ENCODE results near the gene APEX1. TPM values are rescaled to one million over a fixed set of nuclear protein-coding genes. Genes with fewer than 3 reads are reported as not detected.
"Not testable (repeated sequence)": the region's sequence is repeated elsewhere in the genome, so short reads cannot be mapped to it uniquely, and the experiment has no call there.

Gene APEX1
- total RNA-seq, 4 donors from 2014 or later: 107 to 217 (median 119) TPM

DNA sequence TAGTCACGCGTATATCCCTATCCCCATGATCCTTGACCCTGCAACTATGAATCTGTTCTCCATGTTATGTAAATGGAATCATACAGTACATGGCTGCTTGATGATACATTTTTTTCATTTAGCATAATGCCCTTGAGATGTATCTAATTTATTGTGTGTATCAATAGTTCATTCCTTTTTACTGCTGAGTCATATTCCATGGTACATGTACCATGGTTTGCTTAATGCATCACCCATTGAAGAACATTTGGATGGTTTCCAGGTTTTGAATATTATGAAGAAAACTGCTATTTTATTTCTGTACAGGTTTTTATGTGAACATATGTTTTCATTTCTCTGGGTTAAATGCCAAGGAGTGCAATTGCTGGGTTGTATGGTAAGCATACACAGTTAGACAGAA is 46.3 kb downstream of the APEX1 start:
- TF ChIP-seq POLR2A (IDR thresholded peaks at IDR 0.05): no peak
- TF ChIP-seq, protein P1, sequence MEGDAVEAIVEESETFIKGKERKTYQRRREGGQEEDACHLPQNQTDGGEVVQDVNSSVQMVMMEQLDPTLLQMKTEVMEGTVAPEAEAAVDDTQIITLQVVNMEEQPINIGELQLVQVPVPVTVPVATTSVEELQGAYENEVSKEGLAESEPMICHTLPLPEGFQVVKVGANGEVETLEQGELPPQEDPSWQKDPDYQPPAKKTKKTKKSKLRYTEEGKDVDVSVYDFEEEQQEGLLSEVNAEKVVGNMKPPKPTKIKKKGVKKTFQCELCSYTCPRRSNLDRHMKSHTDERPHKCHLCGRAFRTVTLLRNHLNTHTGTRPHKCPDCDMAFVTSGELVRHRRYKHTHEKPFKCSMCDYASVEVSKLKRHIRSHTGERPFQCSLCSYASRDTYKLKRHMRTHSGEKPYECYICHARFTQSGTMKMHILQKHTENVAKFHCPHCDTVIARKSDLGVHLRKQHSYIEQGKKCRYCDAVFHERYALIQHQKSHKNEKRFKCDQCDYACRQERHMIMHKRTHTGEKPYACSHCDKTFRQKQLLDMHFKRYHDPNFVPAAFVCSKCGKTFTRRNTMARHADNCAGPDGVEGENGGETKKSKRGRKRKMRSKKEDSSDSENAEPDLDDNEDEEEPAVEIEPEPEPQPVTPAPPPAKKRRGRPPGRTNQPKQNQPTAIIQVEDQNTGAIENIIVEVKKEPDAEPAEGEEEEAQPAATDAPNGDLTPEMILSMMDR (IDR thresholded peaks at IDR 0.05): no peak
- no peak for DNase-seq (ENCODE audit: low spot score in 2 of 2)
- intact Hi-C loops (cut with DNase I; ENCODE audit: low total_unique reads): no loop called here
- WGBS, 2 donors: 89 to 100% methylated on average over 2 of the region's 2 CpGs
- no peak overlapping the region for H3K4me3 ChIP-seq (ENCODE audit: low read depth, poor library complexity, severe bottlenecking)

DNA sequence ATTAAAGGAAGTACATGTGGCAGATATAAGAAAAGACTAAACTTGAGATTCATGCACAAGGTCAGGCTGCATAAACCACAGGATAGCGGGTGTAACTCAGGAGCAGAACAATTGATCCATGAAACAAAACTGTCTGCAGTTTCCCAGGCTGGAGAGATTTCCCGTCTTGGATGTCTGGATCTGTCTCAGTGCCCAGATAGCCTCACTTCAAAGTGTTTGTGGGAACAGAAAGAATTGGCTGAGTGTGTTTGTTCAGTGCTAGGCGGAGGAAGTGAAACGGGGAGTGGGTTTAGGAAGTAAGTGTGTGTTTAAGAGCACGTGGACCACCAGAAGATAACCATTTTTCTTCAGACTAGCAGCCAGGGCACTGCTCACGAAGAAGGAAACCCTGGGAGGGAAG is 48.9 kb downstream of the APEX1 start:
- intact Hi-C loops (cut with DNase I; ENCODE audit: low total_unique reads): no loop called here
- TF ChIP-seq, protein P1 (IDR thresholded peaks at IDR 0.05): no peak
- TF ChIP-seq POLR2A (IDR thresholded peaks at IDR 0.05): no peak
- DNase-seq (ENCODE audit: low spot score in 2 of 2): no peak
- WGBS, 2 donors: 60 to 75% methylated on average over 6 of the region's 6 CpGs
- H3K4me3 ChIP-seq (ENCODE audit: low read depth, poor library complexity, severe bottlenecking): no peak overlapping the region

DNA sequence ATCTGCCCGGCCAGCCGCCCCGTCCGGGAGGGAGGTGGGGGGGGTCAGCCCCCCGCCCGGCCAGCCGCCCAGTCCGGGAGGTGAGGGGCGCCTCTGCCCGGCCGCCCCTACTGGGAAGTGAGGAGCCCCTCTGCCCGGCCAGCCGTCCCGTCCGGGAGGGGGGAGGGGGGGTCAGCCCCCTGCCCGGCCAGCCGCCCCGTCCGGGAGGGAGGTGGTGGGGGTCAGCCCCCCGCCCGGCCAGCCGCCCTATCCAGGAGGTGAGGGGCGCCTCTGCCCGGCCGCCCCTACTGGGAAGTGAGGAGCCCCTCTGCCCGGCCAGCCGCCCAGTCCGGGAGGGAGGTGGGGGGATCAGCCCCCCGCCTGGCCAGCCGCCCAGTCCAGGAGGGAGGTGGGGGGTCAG is 51.2 kb downstream of the APEX1 start:
- DNase-seq (ENCODE audit: low spot score in 2 of 2); H3K4me3 ChIP-seq (ENCODE audit: low read depth, poor library complexity, severe bottlenecking); intact Hi-C loops (cut with DNase I; ENCODE audit: low total_unique reads): not testable (repeated sequence)
- WGBS, 2 donors: 100% methylated on average over 5 of the region's 30 CpGs; no CpG with 5 or more reads in 1 of the 2 donors

DNA sequence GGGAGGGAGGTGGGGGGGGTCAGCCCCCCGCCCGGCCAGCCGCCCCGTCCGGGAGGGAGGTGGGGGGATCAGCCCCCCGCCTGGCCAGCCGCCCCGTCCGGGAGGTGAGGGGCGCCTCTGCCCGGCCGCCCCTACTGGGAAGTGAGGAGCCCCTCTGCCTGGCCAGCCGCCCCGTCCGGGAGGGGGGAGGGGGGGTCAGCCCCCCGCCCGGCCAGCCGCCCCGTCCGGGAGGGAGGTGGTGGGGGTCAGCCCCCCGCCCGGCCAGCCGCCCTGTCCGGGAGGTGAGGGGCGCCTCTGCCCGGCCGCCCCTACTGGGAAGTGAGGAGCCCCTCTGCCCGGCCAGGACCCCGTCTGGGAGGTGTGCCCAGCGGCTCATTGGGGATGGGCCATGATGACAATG is 51.7 kb downstream of the APEX1 start:
- intact Hi-C loops (cut with DNase I; ENCODE audit: low total_unique reads); H3K4me3 ChIP-seq (ENCODE audit: low read depth, poor library complexity, severe bottlenecking); DNase-seq (ENCODE audit: low spot score in 2 of 2): not testable (repeated sequence)
- WGBS, 2 donors: no CpG with 5 or more reads among the region's 30 CpGs

Other genes starting within 250 kb of the APEX1 start
- gene OR11H6, start 231.5 kb upstream of the APEX1 start, total RNA-seq: not detected
- not detected for gene OR11H7, start 226.2 kb upstream of the APEX1 start, total RNA-seq
- gene OR11H4, start 215.9 kb upstream of the APEX1 start, total RNA-seq: not detected
- gene TTC5, start 149.3 kb upstream of the APEX1 start, total RNA-seq: 10 to 100 TPM in 3 of 4 donors, 1 to 10 TPM in 1; 8.3 to 23.9 (median 13.8) TPM
- gene CCNB1IP1, start 121.9 kb upstream of the APEX1 start, total RNA-seq: 10 to 100 TPM; 39.1 to 58.1 (median 50.4) TPM
- 10 to 100 TPM in 3 of 4 donors, 1 to 10 TPM in 1; 7.9 to 20.4 (median 13.0) TPM for gene PARP2, start 111.6 kb upstream of the APEX1 start, total RNA-seq
- gene TEP1, start 41.7 kb upstream of the APEX1 start, total RNA-seq: 10 to 100 TPM; 19.5 to 30.5 (median 23.6) TPM
- 1 to 10 TPM in 1 of 4 donors, under 1 TPM in 2, not detected in 1; 0.12 to 1.2 (median 0.36) TPM for gene KLHL33, start 19.1 kb upstream of the APEX1 start, total RNA-seq
- gene OSGEP, start 414 bp upstream of the APEX1 start, total RNA-seq: 10 to 100 TPM; 13.8 to 54.5 (median 35.8) TPM
- gene PIP4P1, start 6.2 kb downstream of the APEX1 start, total RNA-seq: 10 to 100 TPM; 26.0 to 34.6 (median 27.6) TPM
- 10 to 100 TPM; 23.0 to 48.8 (median 36.2) TPM for gene PNP, start 14.2 kb downstream of the APEX1 start, total RNA-seq
- not detected for gene RNASE10, start 50.3 kb downstream of the APEX1 start, total RNA-seq
- gene RNASE9, start 105.8 kb downstream of the APEX1 start, total RNA-seq: not detected
- not detected for gene RNASE11, start 132.8 kb downstream of the APEX1 start, total RNA-seq
- gene RNASE12, start 136.2 kb downstream of the APEX1 start, total RNA-seq: not detected
- not detected for gene OR6S1, start 186.5 kb downstream of the APEX1 start, total RNA-seq
- 100 to 1,000 TPM in 2 of 4 donors, 10 to 100 TPM in 2; 67.3 to 102 (median 90.6) TPM for gene RNASE4, start 229.3 kb downstream of the APEX1 start, total RNA-seq
- 10 to 100 TPM; 19.8 to 45.5 (median 32.1) TPM for gene ANG, start 233.5 kb downstream of the APEX1 start, total RNA-seq